Activated CD4-positive, alpha-beta memory T cell treated with anti-CD3 and anti-CD28 coated beads, Interleukin-2, amount 10 ng/mL, durations not matched to agents 7 days and 5 days (primary cell): Measurements from ENCODE around the gene AJAP1. TPM values are rescaled to one million over a fixed set of nuclear protein-coding genes. Genes with fewer than 3 reads are reported as not detected.
"Not testable (repeated sequence)": the region's sequence is repeated elsewhere in the genome, so short reads cannot be mapped to it uniquely, and the experiment has no call there.

Source experiments
- CTCF ChIA-PET: fragments of 350-600 bp; sonication (Branson Sonifier 250); formaldehyde crosslinking; loops from one replicate; lab custom pipeline; 2021; ENCODE audit warnings: antibody characterized with exemption, inconsistent platforms; lab: Charles Lee
- POLR2A ChIA-PET: fragments of 350-600 bp; sonication (Branson Sonifier 250); formaldehyde crosslinking; loops from one replicate; lab custom pipeline; 2021; ENCODE audit warnings: antibody characterized with exemption; lab: Charles Lee
- DNase-seq: peaks from one replicate; pipeline ENCODE4 v3.0.0-alpha.2; 2020
- H3K27ac Mint-ChIP-seq: one replicate; pipeline ENCODE4 v1.8.0; 2021; ENCODE audit warnings: mild to moderate bottlenecking, mixed read lengths
- H3K27me3 Mint-ChIP-seq: one replicate; pipeline ENCODE4 v1.8.0; 2021; ENCODE audit warnings: mixed read lengths
- H3K36me3 Mint-ChIP-seq: one replicate; pipeline ENCODE4 v1.8.0; 2021; ENCODE audit warnings: low read depth, mixed read lengths
- H3K4me1 Mint-ChIP-seq: one replicate; pipeline ENCODE4 v1.8.0; 2021; ENCODE audit warnings: mixed read lengths
- H3K4me3 Mint-ChIP-seq: one replicate; pipeline ENCODE4 v1.8.0; 2021; ENCODE audit warnings: mild to moderate bottlenecking, mixed read lengths
- H3K9me3 Mint-ChIP-seq: one replicate; pipeline ENCODE4 v1.8.0; 2021; ENCODE audit warnings: mixed read lengths
- total RNA-seq, 2 experiments: library from RNA; stranded (reverse); gene quantifications; one replicate each; pipeline ENCODE4 v1.2.3, GENCODE V29; 2021

Gene AJAP1
- total RNA-seq: not detected

GRCh38 chr1:4653796-4654725 is at the start of gene AJAP1:
AJAP1 (plus strand) TSS chr1:4654609; CDS start chr1:4655426, 817 bp downstream.
- H3K4me1 Mint-ChIP-seq: peaks cover 3% of the 10 kb centered on the region
- no peaks in the 10 kb centered on the region for H3K36me3 Mint-ChIP-seq
- no peak for DNase-seq
- no peak within 1 kb of the TSS for H3K27ac Mint-ChIP-seq
- no peaks in the 10 kb centered on the region for H3K9me3 Mint-ChIP-seq
- ChIA-PET POLR2A (no interaction called here), CTCF (no interaction called here)
- peaks cover 41% of the 10 kb centered on the region for H3K27me3 Mint-ChIP-seq
- H3K4me3 Mint-ChIP-seq: no peak within 1 kb of the TSS

GRCh38 chr1:4605158-4605557 is 49.3 kb upstream of the AJAP1 start:
- Mint-ChIP-seq H3K4me3 (no peak overlapping the region), H3K36me3 (no peaks in the 10 kb centered on the region), H3K9me3 (peaks cover 9% of the 10 kb centered on the region), H3K27ac (no peak overlapping the region), H3K27me3 (peaks cover 18% of the 10 kb centered on the region), H3K4me1 (no peaks in the 10 kb centered on the region)
- ChIA-PET CTCF (no interaction called here), POLR2A (no interaction called here)
- no peak for DNase-seq

GRCh38 chr1:4611563-4612341 is 42.7 kb upstream of the AJAP1 start:
- Mint-ChIP-seq H3K36me3 (no peaks in the 10 kb centered on the region), H3K4me3 (no peak overlapping the region), H3K4me1 (no peaks in the 10 kb centered on the region), H3K27ac (no peak overlapping the region), H3K27me3 (peaks cover 2% of the 10 kb centered on the region), H3K9me3 (peaks cover 15% of the 10 kb centered on the region)
- ChIA-PET CTCF (no interaction called here), POLR2A (no interaction called here)
- no peak for DNase-seq

- H3K4me3 Mint-ChIP-seq: no peak overlapping the region
- no peaks in the 10 kb centered on the region for H3K27me3 Mint-ChIP-seq
- no peaks in the 10 kb centered on the region for H3K36me3 Mint-ChIP-seq
- ChIA-PET POLR2A (no interaction called here), CTCF (no interaction called here)
- peaks cover 15% of the 10 kb centered on the region for H3K9me3 Mint-ChIP-seq
- no peak overlapping the region for H3K27ac Mint-ChIP-seq
- H3K4me1 Mint-ChIP-seq: no peaks in the 10 kb centered on the region
- no peak for DNase-seq
These were observed 41.4 kb upstream of the AJAP1 start for GRCh38 chr1:4612991-4613390.

GRCh38 chr1:4613606-4614370 is 40.6 kb upstream of the AJAP1 start:
- H3K27me3 Mint-ChIP-seq: no peaks in the 10 kb centered on the region
- CTCF ChIA-PET: no interaction called here
- H3K4me1 Mint-ChIP-seq: no peaks in the 10 kb centered on the region
- peaks cover 15% of the 10 kb centered on the region for H3K9me3 Mint-ChIP-seq
- H3K36me3 Mint-ChIP-seq: no peaks in the 10 kb centered on the region
- no peak overlapping the region for H3K27ac Mint-ChIP-seq
- POLR2A ChIA-PET: no interaction called here
- no peak overlapping the region for H3K4me3 Mint-ChIP-seq
- no peak for DNase-seq

- Mint-ChIP-seq H3K27me3 (no peaks in the 10 kb centered on the region), H3K4me1 (no peaks in the 10 kb centered on the region), H3K36me3 (no peaks in the 10 kb centered on the region), H3K27ac (no peak overlapping the region), H3K9me3 (peaks cover 11% of the 10 kb centered on the region), H3K4me3 (no peak overlapping the region)
- ChIA-PET CTCF (no interaction called here), POLR2A (no interaction called here)
- DNase-seq: no peak
These were observed 39.9 kb upstream of the AJAP1 start for GRCh38 chr1:4614371-4615137.

GRCh38 chr1:4615138-4615470 is 39.3 kb upstream of the AJAP1 start:
- peaks cover 7% of the 10 kb centered on the region for H3K9me3 Mint-ChIP-seq
- H3K4me1 Mint-ChIP-seq: no peaks in the 10 kb centered on the region
- no peak for DNase-seq
- H3K4me3 Mint-ChIP-seq: no peak overlapping the region
- no peaks in the 10 kb centered on the region for H3K36me3 Mint-ChIP-seq
- ChIA-PET CTCF (no interaction called here), POLR2A (no interaction called here)
- H3K27me3 Mint-ChIP-seq: no peaks in the 10 kb centered on the region
- no peak overlapping the region for H3K27ac Mint-ChIP-seq

- H3K9me3 Mint-ChIP-seq: peaks cover 3% of the 10 kb centered on the region
- no peaks in the 10 kb centered on the region for H3K27me3 Mint-ChIP-seq
- ChIA-PET POLR2A (no interaction called here), CTCF (no interaction called here)
- H3K4me3 Mint-ChIP-seq: no peak overlapping the region
- H3K4me1 Mint-ChIP-seq: no peaks in the 10 kb centered on the region
- no peak overlapping the region for H3K27ac Mint-ChIP-seq
- H3K36me3 Mint-ChIP-seq: no peaks in the 10 kb centered on the region
- no peak for DNase-seq
These were observed 38.9 kb upstream of the AJAP1 start for GRCh38 chr1:4615501-4615900.

GRCh38 chr1:4616831-4617465 is 37.5 kb upstream of the AJAP1 start:
- no peak overlapping the region for H3K27ac Mint-ChIP-seq
- H3K9me3 Mint-ChIP-seq: no peaks in the 10 kb centered on the region
- ChIA-PET POLR2A (no interaction called here), CTCF (no interaction called here)
- H3K4me3 Mint-ChIP-seq: no peak overlapping the region
- no peaks in the 10 kb centered on the region for H3K27me3 Mint-ChIP-seq
- H3K36me3 Mint-ChIP-seq: no peaks in the 10 kb centered on the region
- no peak for DNase-seq
- peaks cover 6% of the 10 kb centered on the region for H3K4me1 Mint-ChIP-seq

GRCh38 chr1:4617506-4617905 is 36.9 kb upstream of the AJAP1 start:
- Mint-ChIP-seq H3K4me1 (peaks cover 10% of the 10 kb centered on the region), H3K36me3 (no peaks in the 10 kb centered on the region), H3K4me3 (no peak overlapping the region), H3K9me3 (no peaks in the 10 kb centered on the region), H3K27ac (no peak overlapping the region), H3K27me3 (no peaks in the 10 kb centered on the region)
- CTCF ChIA-PET: no interaction called here
- POLR2A ChIA-PET: no interaction called here
- DNase-seq: no peak

GRCh38 chr1:4618827-4619226 is 35.6 kb upstream of the AJAP1 start:
- H3K36me3 Mint-ChIP-seq, H3K27me3 Mint-ChIP-seq, POLR2A ChIA-PET, H3K27ac Mint-ChIP-seq, DNase-seq, H3K9me3 Mint-ChIP-seq, H3K4me3 Mint-ChIP-seq: not testable (repeated sequence)
- peaks cover 10% of the 10 kb centered on the region for H3K4me1 Mint-ChIP-seq
- CTCF ChIA-PET: interaction anchor here (0.7 kb wide), 1 partner anchor 369 kb away, joined by 3 read pairs; no protein-coding TSS in a partner anchor

GRCh38 chr1:4621646-4622045 is 32.8 kb upstream of the AJAP1 start:
- Mint-ChIP-seq H3K9me3 (no peaks in the 10 kb centered on the region), H3K27me3 (no peaks in the 10 kb centered on the region), H3K4me1 (peaks cover 10% of the 10 kb centered on the region), H3K4me3 (no peak overlapping the region), H3K36me3 (no peaks in the 10 kb centered on the region), H3K27ac (no peak overlapping the region)
- DNase-seq: no peak
- POLR2A ChIA-PET: no interaction called here
- CTCF ChIA-PET: no interaction called here
